Common myeloid progenitor, CD34-positive (primary cell): ENCODE results near the gene HOXD4.

Experiments used
- CTCF ChIA-PET: fragments of 350-600 bp; sonication (Branson Sonifier 250); formaldehyde crosslinking; loops from one replicate; lab custom pipeline; 2021; ENCODE audit warnings: antibody characterized with exemption; lab: Charles Lee
- POLR2A ChIA-PET: fragments of 350-600 bp; sonication (Branson Sonifier 250); formaldehyde crosslinking; loops from one replicate; lab custom pipeline; 2021; ENCODE audit warnings: antibody characterized with exemption; lab: Charles Lee
- DNase-seq, 3 donors: peaks; one replicate each; pipeline versions ENCODE4 v3.0.0 to v3.0.0-alpha.2; 2013
- H3K27ac ChIP-seq, 2 experiments: 1 replicate in 1 of 2; 2 replicates in 1 of 2; pipeline ENCODE4 v1.7.0; 2013; ENCODE audit warnings: inconsistent platforms in 2 of 2, low read length in 2 of 2, mild to moderate bottlenecking in 2 of 2, low read depth in 1 of 2, moderate library complexity in 1 of 2; ENCODE audit not compliant: severe bottlenecking in 2 of 2, insufficient read depth in 1 of 2, poor library complexity in 1 of 2
- H3K27me3 ChIP-seq, 5 experiments: replicated peaks in 2 of 5; 1 replicate in 3 of 5; 2 replicates in 2 of 5; pipeline versions ENCODE4 v1.6.1 to v1.7.0; 2013; ENCODE audit warnings: low read length in 4 of 5, mild to moderate bottlenecking in 2 of 5, moderate library complexity in 2 of 5, inconsistent platforms in 1 of 5; ENCODE audit not compliant: insufficient read depth in 5 of 5, control insufficient read depth in 4 of 5
- H3K36me3 ChIP-seq, 4 experiments: 1 replicate in 2 of 4; 2 replicates in 2 of 4; pipeline versions ENCODE4 v1.6.1 to v1.7.0; 2013; ENCODE audit warnings: low read length in 3 of 4, control low read depth in 1 of 4, mild to moderate bottlenecking in 1 of 4; ENCODE audit not compliant: control insufficient read depth in 4 of 4, insufficient read depth in 4 of 4
- H3K4me1 ChIP-seq, 4 experiments: 1 replicate in 3 of 4; 2 replicates in 1 of 4; pipeline versions ENCODE4 v1.6.1 to v1.7.1; 2013; ENCODE audit warnings: low read length in 3 of 4, mild to moderate bottlenecking in 3 of 4, control low read depth in 1 of 4, inconsistent platforms in 1 of 4, moderate library complexity in 1 of 4; ENCODE audit not compliant: control insufficient read depth in 4 of 4, insufficient read depth in 4 of 4; ENCODE audit errors: control extremely low read depth in 1 of 4
- H3K4me3 ChIP-seq, 7 experiments: 1 replicate in 4 of 7; 2 replicates in 3 of 7; pipeline versions ENCODE4 v1.5.1 to v1.7.0; 2013; ENCODE audit warnings: mild to moderate bottlenecking in 7 of 7, low read length in 6 of 7, moderate library complexity in 6 of 7, inconsistent platforms in 2 of 7, low read depth in 2 of 7, control low read depth in 1 of 7; ENCODE audit not compliant: insufficient read depth in 4 of 7, control insufficient read depth in 1 of 7; ENCODE audit errors: extremely low read depth in 1 of 7
- H3K9me3 ChIP-seq, 5 experiments: 1 replicate in 4 of 5; 2 replicates in 1 of 5; pipeline versions ENCODE4 v1.6.1 to v1.7.1; 2013; ENCODE audit warnings: low read length in 4 of 5, mild to moderate bottlenecking in 2 of 5, inconsistent platforms in 1 of 5, low read depth in 1 of 5, moderate library complexity in 1 of 5; ENCODE audit not compliant: control insufficient read depth in 4 of 5, insufficient read depth in 2 of 5; ENCODE audit errors: control extremely low read depth in 1 of 5
- WGBS: methylation state at CpG from one replicate; pipeline ENCODE4 v1.1.5; 2013; ENCODE audit not compliant: insufficient coverage; 5-methylcytosine and 5-hydroxymethylcytosine counted together

The HOXD4 gene

DNA sequence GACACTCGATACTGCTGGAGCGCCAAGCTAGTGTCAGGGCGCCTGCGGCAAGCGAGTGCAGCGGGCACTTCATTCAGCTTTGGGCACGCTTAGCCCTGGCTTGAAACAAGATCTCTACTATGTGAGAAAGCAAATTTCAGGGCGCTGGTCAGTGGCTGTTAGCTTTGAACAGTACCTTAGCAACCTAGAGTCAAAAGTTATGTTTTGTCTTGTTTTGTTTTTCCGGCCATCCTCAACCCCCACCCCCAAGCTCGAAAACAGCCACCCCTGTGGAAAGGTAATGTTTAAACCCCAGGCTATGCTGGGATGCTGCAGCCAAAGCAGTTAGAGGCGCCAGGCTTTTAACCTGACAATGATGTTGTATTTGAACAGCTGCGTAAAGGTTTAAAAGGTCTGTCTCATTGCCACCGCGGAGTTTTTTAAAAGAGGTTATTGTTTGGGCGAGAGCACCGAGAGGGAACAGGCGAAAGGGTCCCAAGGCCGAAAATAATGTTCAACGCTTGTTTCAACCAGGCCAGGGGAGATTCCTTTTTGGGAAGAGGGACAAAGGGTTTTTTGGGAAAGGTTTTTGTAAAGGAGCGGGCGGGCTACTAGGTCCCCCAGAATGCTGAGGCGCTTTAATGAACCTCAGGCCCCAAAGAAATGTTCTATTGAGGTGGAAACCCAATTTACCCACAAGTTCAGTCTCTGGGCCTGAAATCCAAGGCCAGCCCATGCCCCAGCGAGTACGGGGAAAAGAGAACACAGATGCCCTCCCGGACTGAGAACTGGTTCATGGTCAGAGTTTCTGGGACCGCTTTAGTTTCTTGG lies 37.0 kb upstream of the HOXD4 start:
- Histone ChIP-seq H3K36me3 (no peaks in the 10 kb centered on the region), H3K27me3 (peaks cover 30 to 100% (median 85%) of the 10 kb centered on the region in 5 experiments), H3K4me1 (no peaks in the 10 kb centered on the region), H3K4me3 (no peak overlapping the region), H3K27ac (no peak overlapping the region), H3K9me3 (peaks cover 0 to 12% (median 0%) of the 10 kb centered on the region in 5 experiments)
- WGBS, result 9% methylated on average over 22 of the region's 26 CpGs
- DNase-seq, result no peak
- ChIA-PET CTCF (interaction anchor here (0.7 to 3.1 kb wide), 11 partner anchors 11 to 538 kb away, joined by 3 to 14 read pairs (median 3); partner anchors contain the start of gene HOXD4), POLR2A (interaction anchor here (0.9 kb wide), 1 partner anchor 47 kb away, joined by 3 read pairs; no protein-coding TSS in a partner anchor)

DNA sequence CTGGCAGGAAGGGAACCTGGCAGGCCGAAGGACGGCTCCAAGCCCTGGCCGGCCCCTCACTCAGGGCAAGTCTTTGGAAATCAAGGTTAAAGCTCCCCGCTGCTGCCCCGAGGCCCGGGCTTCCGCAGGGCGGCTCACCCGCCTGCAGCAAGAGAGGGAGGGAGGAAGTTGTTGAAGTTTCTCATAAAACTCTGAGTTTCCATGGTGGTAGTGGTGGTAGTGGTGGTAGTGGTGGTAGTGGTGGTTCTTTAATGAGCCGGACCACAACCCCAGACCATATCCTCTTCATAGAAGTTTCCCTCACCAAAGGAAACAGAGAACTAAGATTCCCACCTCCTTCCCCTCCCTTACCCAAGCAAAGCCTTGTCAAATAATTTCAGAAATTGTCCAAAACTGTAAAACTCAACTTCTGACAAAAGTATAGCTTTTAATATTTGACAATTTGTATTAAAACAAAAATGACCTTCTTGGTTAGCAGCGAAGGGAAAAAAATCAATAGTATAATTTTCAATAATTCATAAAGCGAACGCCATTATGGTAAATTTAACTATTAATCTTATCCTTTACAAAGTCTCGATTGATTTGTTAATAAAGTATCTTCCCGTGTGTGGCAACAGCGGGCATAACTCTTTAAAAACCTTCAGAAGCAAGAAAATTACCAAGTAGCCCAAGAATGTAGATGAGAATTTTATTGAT lies 36.3 kb upstream of the HOXD4 start:
- Histone ChIP-seq H3K36me3 (no peaks in the 10 kb centered on the region), H3K27ac (no peak overlapping the region), H3K9me3 (peaks cover 0 to 12% (median 0%) of the 10 kb centered on the region in 5 experiments), H3K4me3 (no peak overlapping the region), H3K27me3 (peaks cover 24 to 100% (median 83%) of the 10 kb centered on the region in 5 experiments), H3K4me1 (no peaks in the 10 kb centered on the region)
- WGBS, result 3% methylated on average over 8 of the region's 16 CpGs
- ChIA-PET CTCF (interaction anchor here (1.0 to 3.1 kb wide), 6 partner anchors 11 to 537 kb away, joined by 3 to 14 read pairs (median 4); partner anchors contain the start of gene HOXD4), POLR2A (no interaction called here)
- no peak for DNase-seq

DNA sequence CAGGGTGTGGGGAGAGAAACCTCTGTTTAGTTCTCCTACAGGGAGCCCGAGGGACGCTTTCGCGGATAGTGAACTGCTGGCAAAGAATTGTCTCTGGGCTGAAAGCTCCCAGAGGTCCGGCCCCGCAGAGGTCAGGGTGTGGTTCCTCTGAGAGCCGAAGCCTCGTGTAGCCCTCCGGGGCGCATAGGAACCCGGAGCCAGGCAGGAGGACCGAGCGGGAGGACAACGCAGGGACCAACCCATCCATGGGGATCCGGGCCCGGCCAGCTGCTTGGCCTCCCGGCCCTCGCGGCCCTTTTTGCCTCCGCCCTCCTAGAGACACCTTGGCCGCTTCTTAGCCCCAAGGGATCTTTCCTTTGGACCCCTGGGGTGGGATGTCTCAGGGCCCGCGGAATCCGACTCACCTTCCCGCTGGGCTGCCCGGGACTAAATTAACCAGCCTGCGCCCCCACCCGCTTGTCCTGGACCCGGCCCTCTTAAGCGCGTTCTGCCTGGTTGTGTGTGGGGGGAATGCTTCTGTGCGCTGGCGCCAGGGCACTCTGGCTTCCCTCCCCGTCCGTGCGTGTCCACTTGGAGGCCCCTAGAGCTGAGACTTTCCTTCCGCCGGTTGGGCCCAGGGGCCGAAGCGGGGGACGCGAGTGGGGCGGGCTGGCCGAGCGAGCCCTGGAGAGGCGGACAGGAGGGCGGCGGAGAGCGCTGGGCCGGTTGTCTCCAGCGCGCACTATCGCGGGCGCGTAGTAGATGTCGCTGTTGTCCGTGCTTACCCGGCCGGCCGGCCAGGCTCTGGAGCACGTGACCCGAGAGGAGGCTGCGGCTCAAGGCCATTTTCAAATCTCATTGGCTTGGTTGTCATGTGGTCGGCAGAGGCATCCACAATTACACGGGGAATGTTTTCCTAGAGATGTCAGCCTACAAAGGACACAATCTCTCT lies 35.2 kb upstream of the HOXD4 start, which contains the start of gene HOXD10:
Gene HOXD10 (plus strand): TSS at position 896 of the 931 bp plus-strand sequence. CDS start 56 bp downstream, outside the sequence.
- H3K9me3 ChIP-seq, result peaks cover 0 to 12% (median 0%) of the 10 kb centered on the region in 5 experiments
- ChIA-PET POLR2A (no interaction called here), CTCF (interaction anchor here (1.4 to 1.9 kb wide), 2 partner anchors 18 to 536 kb away, joined by 4 to 5 read pairs; no protein-coding TSS in a partner anchor)
- no peak for DNase-seq
- H3K27me3 ChIP-seq, result peaks cover 20 to 100% (median 82%) of the 10 kb centered on the region in 5 experiments
- H3K4me3 ChIP-seq, result no peak within 1 kb of the TSS
- no peaks in the 10 kb centered on the region for H3K4me1 ChIP-seq
- H3K36me3 ChIP-seq, result no peaks in the 10 kb centered on the region
- no peak within 1 kb of the TSS for H3K27ac ChIP-seq
- 7% methylated on average over 52 of the region's 66 CpGs for WGBS

DNA sequence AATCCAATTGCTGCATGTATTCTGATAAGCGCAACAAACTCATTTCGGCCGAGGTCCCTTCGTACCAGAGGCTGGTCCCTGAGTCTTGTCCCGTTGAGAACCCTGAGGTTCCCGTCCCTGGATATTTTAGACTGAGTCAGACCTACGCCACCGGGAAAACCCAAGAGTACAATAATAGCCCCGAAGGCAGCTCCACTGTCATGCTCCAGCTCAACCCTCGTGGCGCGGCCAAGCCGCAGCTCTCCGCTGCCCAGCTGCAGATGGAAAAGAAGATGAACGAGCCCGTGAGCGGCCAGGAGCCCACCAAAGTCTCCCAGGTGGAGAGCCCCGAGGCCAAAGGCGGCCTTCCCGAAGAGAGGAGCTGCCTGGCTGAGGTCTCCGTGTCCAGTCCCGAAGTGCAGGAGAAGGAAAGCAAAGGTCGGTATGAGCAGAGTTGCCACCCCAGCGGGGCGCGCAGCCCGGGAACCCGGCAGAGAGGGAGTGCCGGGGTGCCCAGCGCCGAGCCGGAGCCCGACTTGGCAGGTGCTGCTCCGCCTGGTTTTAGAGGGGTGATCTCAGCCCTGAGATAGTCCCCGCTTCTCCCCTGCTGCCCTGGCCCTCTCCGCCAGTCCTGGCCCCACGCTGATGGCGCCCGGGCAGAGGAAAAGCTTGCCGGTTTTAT lies 34.1 kb upstream of the HOXD4 start:
- Histone ChIP-seq H3K27me3 (peaks cover 19 to 100% (median 78%) of the 10 kb centered on the region in 5 experiments), H3K9me3 (peaks cover 0 to 12% (median 0%) of the 10 kb centered on the region in 5 experiments), H3K36me3 (no peaks in the 10 kb centered on the region), H3K27ac (no peak overlapping the region), H3K4me3 (no peak overlapping the region), H3K4me1 (peaks cover 0 to 2% (median 2%) of the 10 kb centered on the region in 4 experiments)
- ChIA-PET CTCF (interaction anchor here (1.0 to 1.1 kb wide), 3 partner anchors 10 to 516 kb away, joined by 3 to 4 read pairs (median 3); no protein-coding TSS in a partner anchor), POLR2A (no interaction called here)
- no peak for DNase-seq
- 23% methylated on average over 39 of the region's 40 CpGs for WGBS

DNA sequence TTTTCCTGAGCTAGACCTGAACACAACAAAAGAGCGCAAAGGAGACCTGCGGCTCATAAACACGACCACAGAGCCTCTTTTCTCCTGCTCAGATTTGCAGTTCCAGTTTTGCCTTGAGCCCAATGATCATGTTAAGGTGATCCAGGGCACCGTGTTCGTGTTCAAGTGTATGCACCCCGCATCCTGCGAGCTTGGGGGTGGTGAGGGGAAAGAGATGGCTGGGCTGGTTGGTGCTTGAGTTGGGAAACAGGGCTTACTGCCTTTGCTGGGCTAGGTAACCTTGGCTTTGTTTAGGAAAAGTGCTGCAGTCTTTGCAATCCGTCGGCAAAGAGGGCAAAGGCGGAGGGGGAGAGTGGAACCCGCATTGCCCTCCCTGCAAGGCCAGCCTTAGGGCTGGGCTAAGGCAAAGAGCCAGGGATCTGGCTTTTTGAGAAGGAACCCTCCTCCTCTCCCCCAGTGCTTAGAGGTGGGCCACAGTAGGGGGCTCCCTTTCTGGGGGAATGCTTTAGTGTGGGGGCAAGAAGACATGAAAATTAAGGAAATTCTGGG lies 33.5 kb upstream of the HOXD4 start:
- Histone ChIP-seq H3K9me3 (peaks cover 0 to 12% (median 0%) of the 10 kb centered on the region in 5 experiments), H3K27me3 (peaks cover 19 to 100% (median 77%) of the 10 kb centered on the region in 5 experiments), H3K27ac (no peak overlapping the region), H3K36me3 (no peaks in the 10 kb centered on the region), H3K4me1 (peaks cover 0 to 8% (median 8%) of the 10 kb centered on the region in 4 experiments), H3K4me3 (no peak overlapping the region)
- 6% methylated on average over 11 of the region's 11 CpGs for WGBS
- DNase-seq, result no peak
- CTCF ChIA-PET, result interaction anchor here (1.0 to 1.1 kb wide), 3 partner anchors 9 to 516 kb away, joined by 3 to 4 read pairs (median 3); no protein-coding TSS in a partner anchor
- POLR2A ChIA-PET, result no interaction called here
